IMR-90 (cell line): Measurements from ENCODE around the gene NTRK3.

Experiments
- BHLHE40 ChIP-seq: fragments of 150-350 bp; IDR thresholded peaks from 2 replicates; pipeline ENCODE4 v1.6.1; 2016; ENCODE audit warnings: mild to moderate bottlenecking, low read depth, low read length
- CEBPB ChIP-seq: IDR thresholded peaks from 2 replicates; pipeline ENCODE4 v1.6.1; 2012; ENCODE audit warnings: low read depth, low read length, improper control_type of control experiment
- CHD1 ChIP-seq: IDR thresholded peaks from 2 replicates; pipeline ENCODE4 v1.6.1; 2012; ENCODE audit warnings: low read depth, low read length, improper control_type of control experiment
- CTCF ChIP-seq: conservative IDR thresholded peaks from 2 replicates; pipeline ENCODE4 v1.5.1; 2012; ENCODE audit warnings: mild to moderate bottlenecking, low read depth, low read length, improper control_type of control experiment
- MAFK ChIP-seq: IDR thresholded peaks from 2 replicates; pipeline ENCODE4 v1.6.1; 2012; ENCODE audit warnings: low read depth, low read length, improper control_type of control experiment
- MAZ ChIP-seq: IDR thresholded peaks from 2 replicates; pipeline ENCODE4 v1.6.1; 2012; ENCODE audit warnings: low read depth, mild to moderate bottlenecking, low read length, improper control_type of control experiment, moderate library complexity, borderline replicate concordance
- MXI1 ChIP-seq: IDR thresholded peaks from 2 replicates; pipeline ENCODE4 v1.6.1; 2012; ENCODE audit warnings: low read depth, mild to moderate bottlenecking, low read length, moderate library complexity, borderline replicate concordance
- NFE2L2 ChIP-seq: fragments of 150-350 bp; IDR thresholded peaks from 2 replicates; pipeline ENCODE4 v1.6.1; 2016; ENCODE audit warnings: low read depth, mild to moderate bottlenecking, low read length
- POLR2A ChIP-seq: IDR thresholded peaks from 2 replicates; pipeline ENCODE4 v1.6.1; 2012; ENCODE audit warnings: mild to moderate bottlenecking, low read depth, low read length
- RAD21 ChIP-seq: IDR thresholded peaks from 2 replicates; pipeline ENCODE4 v1.6.1; 2012; ENCODE audit warnings: low read length, improper control_type of control experiment
- RCOR1 ChIP-seq: IDR thresholded peaks from 2 replicates; pipeline ENCODE4 v1.6.1; 2012; ENCODE audit warnings: mild to moderate bottlenecking, low read length, improper control_type of control experiment; ENCODE audit not compliant: insufficient replicate concordance
- USF2 ChIP-seq: fragments of 150-350 bp; IDR thresholded peaks from 2 replicates; pipeline ENCODE4 v1.6.1; 2017; ENCODE audit warnings: mild to moderate bottlenecking, antibody characterized with exemption, low read length, low read depth

GRCh38 chr15:88241060-88241459 lies 15.5 kb downstream of the NTRK3 start:
- TF ChIP-seq CTCF (no peak), BHLHE40 (no peak), CHD1 (no peak), POLR2A (no peak), NFE2L2 (no peak), MXI1 (no peak), RCOR1 (no peak), USF2 (no peak), MAFK (no peak), MAZ (no peak), CEBPB (no peak), RAD21 (no peak)
